Adrenal gland (tissue), 12 donors: ENCODE results near the gene SERPINE3. TPM values are rescaled to one million over a fixed set of nuclear protein-coding genes. Genes with fewer than 3 reads are reported as not detected.

Experiments used
- DNase-seq, 7 donors: peaks; one replicate each; pipeline ENCODE4 v3.0.0-alpha.2; 2019 to 2020
- H3K27ac ChIP-seq, 5 donors: fragments of 200-600 bp; sonication (generic) in 4 of 5; 1 replicate in 3 of 5; 2 replicates in 2 of 5; pipeline versions ENCODE4 v1.5.1 to v1.8.0; 2016 to 2020; ENCODE audit warnings: mild to moderate bottlenecking in 1 of 5
- H3K27me3 ChIP-seq: fragments of 200-600 bp; 2 replicates; pipeline ENCODE4 v1.8.0; 2021
- H3K36me3 ChIP-seq, 2 donors: fragments of 200-600 bp; replicated peaks in 1 of 2; 1 replicate in 1 of 2; 2 replicates in 1 of 2; pipeline versions ENCODE4 v1.5.1 to v1.8.0; 2018 to 2022
- H3K4me1 ChIP-seq, 2 donors: fragments of 200-600 bp; replicated peaks in 1 of 2; 1 replicate in 1 of 2; 2 replicates in 1 of 2; pipeline versions ENCODE4 v1.5.1 to v1.8.0; 2018 to 2021
- H3K4me3 ChIP-seq, 4 donors: fragments of 200-600 bp; sonication (generic) in 3 of 4; one replicate each; pipeline ENCODE4 v1.5.1; 2016 to 2018
- H3K9me3 ChIP-seq, 3 donors: fragments of 200-600 bp; sonication (generic) in 1 of 3; replicated peaks in 1 of 3; 1 replicate in 2 of 3; 2 replicates in 1 of 3; pipeline versions ENCODE4 v1.5.1 to v1.8.0; 2016 to 2021
- POLR2A ChIP-seq, 2 donors: fragments of 450-650 bp; IDR thresholded peaks; one replicate each; pipeline ENCODE4 v1.6.1; 2017; ENCODE audit warnings: antibody characterized with exemption in 2 of 2, mild to moderate bottlenecking in 2 of 2, moderate library complexity in 1 of 2
- WGBS, 4 donors: extraction: QIAGEN DNeasy Blood & Tissue Kit in 2 of 4; methylation state at CpG; one replicate each; pipeline versions ENCODE4 v1.1.5 to v1.1.7; 2013 to 2017; 5-methylcytosine and 5-hydroxymethylcytosine counted together
- intact Hi-C, 2 donors: fragments of 100-400 bp; cut with DNase I; formaldehyde crosslinking; loops; one replicate each; pipeline versions ENCODE4 v1.14.1 to v1.15.0; 2022 to 2023
- polyA plus RNA-seq, 3 donors: library from polyadenylated mRNA; stranded (reverse); fragments of 200-250 nt in 2 of 3; fragments of 350-450 nt in 1 of 3; fragmentation: Illumina TruSeq in 1 of 3; extraction: RNeasy Lipid Tissue Mini Kit (QIAGEN cat#74804) in 1 of 3; gene quantifications; one replicate each; pipeline ENCODE4 v1.2.3, GENCODE V29; 2013 to 2014
- total RNA-seq, 9 donors: library from RNA; depleted of rRNA in 4 of 9; stranded (reverse); fragments of >200 nt in 4 of 9; fragments of 120-200 nt in 1 of 9; fragmentation: NEBNext Ultra II Directional in 1 of 9; extraction: Animal tissue kit (Norgen Biotek cat#: 25700) in 1 of 9; gene quantifications; one replicate each; pipeline versions ENCODE4 v1.1.0 to v1.2.4, GENCODE V29; 2013 to 2023
- TF ChIP-seq, protein P1 (sequence below), 6 experiments: fragments of 450-650 bp in 4 of 6; fragments of 200-600 bp in 2 of 6; sonication (generic) in 1 of 6; IDR thresholded peaks; 1 replicate in 5 of 6; 2 replicates in 1 of 6; pipeline versions ENCODE4 v1.5.1 to v1.8.0; 2016 to 2021; ENCODE audit warnings: antibody characterized with exemption in 6 of 6, mild to moderate bottlenecking in 2 of 6, moderate library complexity in 1 of 6
- donor health status: healthy with polysubstance abuse.
- donor health status: Bipolar disorder and iron deficiency.
- donor health status: DM: yes; HTN: yes; CAD: no.
- donor health status: DM: no; HTN: no; CAD: no.
- donor health status: DM: no; HTN: no; CAD: no.
- donor health status: DM: yes; HTN: yes; CAD: no.

The SERPINE3 gene
- total and polyA plus RNA-seq, 12 donors: 0.07 to 0.33 TPM; not detected in 10

DNA sequence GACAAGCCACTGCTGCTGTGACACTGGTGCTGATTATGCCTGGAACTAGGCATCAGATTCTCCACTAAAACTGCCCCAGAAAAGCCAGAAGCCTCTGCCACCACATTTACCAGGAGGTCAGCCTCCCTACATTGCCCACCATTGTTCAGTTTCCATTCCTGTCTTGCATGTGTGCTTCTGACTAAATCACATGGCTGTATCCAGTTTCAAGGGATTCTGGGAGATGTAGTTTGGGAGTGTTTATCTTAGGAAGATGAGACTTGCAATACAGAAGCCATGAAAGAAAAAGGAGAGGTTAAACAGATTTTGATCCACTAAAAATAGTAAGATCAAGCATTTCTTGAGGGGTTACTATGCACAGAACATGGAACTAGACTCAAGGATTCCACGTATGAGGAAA, 40.7 kb upstream of the SERPINE3 start:
- no peak overlapping the region for H3K27ac ChIP-seq
- TF ChIP-seq, protein P1, sequence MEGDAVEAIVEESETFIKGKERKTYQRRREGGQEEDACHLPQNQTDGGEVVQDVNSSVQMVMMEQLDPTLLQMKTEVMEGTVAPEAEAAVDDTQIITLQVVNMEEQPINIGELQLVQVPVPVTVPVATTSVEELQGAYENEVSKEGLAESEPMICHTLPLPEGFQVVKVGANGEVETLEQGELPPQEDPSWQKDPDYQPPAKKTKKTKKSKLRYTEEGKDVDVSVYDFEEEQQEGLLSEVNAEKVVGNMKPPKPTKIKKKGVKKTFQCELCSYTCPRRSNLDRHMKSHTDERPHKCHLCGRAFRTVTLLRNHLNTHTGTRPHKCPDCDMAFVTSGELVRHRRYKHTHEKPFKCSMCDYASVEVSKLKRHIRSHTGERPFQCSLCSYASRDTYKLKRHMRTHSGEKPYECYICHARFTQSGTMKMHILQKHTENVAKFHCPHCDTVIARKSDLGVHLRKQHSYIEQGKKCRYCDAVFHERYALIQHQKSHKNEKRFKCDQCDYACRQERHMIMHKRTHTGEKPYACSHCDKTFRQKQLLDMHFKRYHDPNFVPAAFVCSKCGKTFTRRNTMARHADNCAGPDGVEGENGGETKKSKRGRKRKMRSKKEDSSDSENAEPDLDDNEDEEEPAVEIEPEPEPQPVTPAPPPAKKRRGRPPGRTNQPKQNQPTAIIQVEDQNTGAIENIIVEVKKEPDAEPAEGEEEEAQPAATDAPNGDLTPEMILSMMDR (IDR thresholded peaks at IDR 0.05): no peak
- TF ChIP-seq POLR2A (IDR thresholded peaks at IDR 0.05): no peak
- no peaks in the 10 kb centered on the region for H3K9me3 ChIP-seq
- H3K36me3 ChIP-seq: no peaks in the 10 kb centered on the region
- WGBS, 4 donors: 79 to 95% (median 90%) methylated on average over 1 of the region's 1 CpG
- no peaks in the 10 kb centered on the region for H3K27me3 ChIP-seq
- DNase-seq: no peak
- intact Hi-C loops: no loop called here
- no peaks in the 10 kb centered on the region for H3K4me1 ChIP-seq
- H3K4me3 ChIP-seq: no peak overlapping the region

DNA sequence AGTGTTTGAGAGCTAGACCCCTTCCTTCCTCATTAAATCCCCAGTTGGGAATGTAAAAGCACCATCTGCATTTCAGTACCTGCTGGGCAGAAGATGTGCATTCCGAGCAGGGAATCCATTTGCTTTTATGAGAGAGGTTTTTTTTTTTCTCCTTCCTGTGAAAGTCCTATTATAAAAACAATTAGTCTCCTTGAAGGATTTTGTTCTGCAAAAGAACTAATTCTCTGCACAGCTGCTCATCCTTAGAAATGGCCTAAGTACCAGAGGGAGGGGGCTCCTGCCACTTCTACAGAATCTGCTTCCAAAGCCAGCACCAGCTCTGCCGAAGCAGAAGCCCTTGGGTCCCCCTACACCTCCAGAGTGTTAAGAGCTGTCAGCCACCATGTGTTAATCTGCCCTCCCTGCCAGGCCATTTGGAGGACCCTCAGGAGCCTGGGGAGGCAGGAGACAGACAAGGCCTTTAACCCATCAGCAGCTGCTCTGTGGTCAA, 36.4 kb upstream of the SERPINE3 start:
- no peaks in the 10 kb centered on the region for H3K9me3 ChIP-seq
- DNase-seq: no peak
- intact Hi-C loops: no loop called here
- no peak overlapping the region for H3K4me3 ChIP-seq
- H3K27ac ChIP-seq: no peak overlapping the region
- 61 to 86% (median 79%) methylated on average over 1 to 2 of the region's 2 CpGs for WGBS, 4 donors
- TF ChIP-seq, protein P1 (IDR thresholded peaks at IDR 0.05): no peak
- no peak for TF ChIP-seq POLR2A (IDR thresholded peaks at IDR 0.05)
- no peaks in the 10 kb centered on the region for H3K27me3 ChIP-seq
- no peaks in the 10 kb centered on the region for H3K4me1 ChIP-seq
- H3K36me3 ChIP-seq: no peaks in the 10 kb centered on the region

DNA sequence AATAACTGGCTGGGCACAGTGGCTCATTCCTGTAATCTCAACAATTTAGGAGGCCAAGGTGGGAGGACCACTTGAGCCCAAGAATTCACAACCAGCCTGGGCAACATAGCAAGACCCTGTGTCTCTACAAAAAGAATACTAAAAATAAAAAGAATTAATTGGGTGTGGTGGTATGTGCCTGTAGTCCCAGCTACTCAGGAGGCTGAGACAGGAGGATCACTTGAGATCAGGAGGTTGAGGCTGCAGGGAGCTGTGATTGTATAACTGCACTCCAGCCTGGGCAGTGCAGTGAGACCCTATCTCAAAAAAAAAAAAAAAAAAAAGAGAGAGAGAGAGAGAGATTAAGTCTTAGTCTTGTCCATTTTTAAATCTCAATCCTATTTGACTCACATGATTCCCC, 35.6 kb upstream of the SERPINE3 start:
- Histone ChIP-seq H3K27me3 (no peaks in the 10 kb centered on the region), H3K9me3 (no peaks in the 10 kb centered on the region), H3K4me1 (no peaks in the 10 kb centered on the region), H3K27ac (no peak overlapping the region), H3K4me3 (no peak overlapping the region), H3K36me3 (no peaks in the 10 kb centered on the region)
- no peak for DNase-seq
- TF ChIP-seq, protein P1 (IDR thresholded peaks at IDR 0.05): no peak
- no peak for TF ChIP-seq POLR2A (IDR thresholded peaks at IDR 0.05)
- intact Hi-C loops: no loop called here

DNA sequence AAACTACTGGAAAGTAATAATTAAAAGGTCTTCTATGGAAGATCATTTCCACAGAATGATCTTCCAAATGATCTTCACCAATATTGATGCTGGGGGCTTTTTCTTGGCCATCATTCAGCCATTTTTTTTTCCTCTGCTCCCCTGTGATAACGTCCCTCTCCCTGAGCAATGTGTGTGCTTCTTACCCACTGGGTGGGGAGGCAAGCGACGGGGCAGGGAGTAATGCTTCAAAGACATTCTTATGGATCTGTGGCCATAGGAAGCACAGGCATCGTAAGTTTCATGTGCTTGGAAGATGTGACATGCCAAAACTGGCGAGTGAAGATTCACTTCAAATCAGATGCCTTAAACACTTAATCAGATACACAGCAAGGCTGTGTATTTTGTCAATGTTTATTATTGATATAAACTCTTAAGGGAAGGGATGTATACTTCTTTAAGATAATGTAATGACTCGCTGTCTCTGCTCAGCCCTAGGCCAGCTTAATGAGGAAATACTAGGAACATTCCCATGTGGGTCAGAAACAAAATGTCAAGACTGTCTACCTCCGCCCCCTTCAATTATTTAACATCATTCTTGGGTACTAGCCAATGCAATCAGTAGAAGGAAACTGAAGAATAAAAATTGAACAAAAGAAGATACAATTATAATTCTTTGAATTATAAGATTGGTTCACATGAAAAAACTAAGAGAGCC, 34.1 kb upstream of the SERPINE3 start:
- no peaks in the 10 kb centered on the region for H3K9me3 ChIP-seq
- no peak for TF ChIP-seq POLR2A (IDR thresholded peaks at IDR 0.05)
- TF ChIP-seq, protein P1 (IDR thresholded peaks at IDR 0.05): no peak
- H3K4me1 ChIP-seq: no peaks in the 10 kb centered on the region
- no peak for DNase-seq
- no peaks in the 10 kb centered on the region for H3K27me3 ChIP-seq
- H3K27ac ChIP-seq: no peak overlapping the region
- 78 to 83% (median 82%) methylated on average over 7 of the region's 7 CpGs for WGBS, 4 donors
- no peaks in the 10 kb centered on the region for H3K36me3 ChIP-seq
- no peak overlapping the region for H3K4me3 ChIP-seq
- intact Hi-C loops: no loop called here
